Skeletal muscle tissue (tissue), 4 donors: Measurements from ENCODE around the gene SRSF3. TPM values are rescaled to one million over a fixed set of nuclear protein-coding genes. Genes with fewer than 3 reads are reported as not detected.
A peak's percentile ranks its signal among the peaks of the same experiment; 100 is the strongest.
"Not testable (repeated sequence)": the region's sequence is repeated elsewhere in the genome, so short reads cannot be mapped to it uniquely, and the experiment has no call there.

ENCODE experiments used
- H3K27ac ChIP-seq: one replicate; pipeline ENCODE4 v1.7.0; 2013; ENCODE audit warnings: mild to moderate bottlenecking, low read depth, low read length, inconsistent platforms
- H3K27me3 ChIP-seq, 3 donors: one replicate each; pipeline ENCODE4 v1.7.0; 2013; ENCODE audit warnings: low read length in 3 of 3; ENCODE audit not compliant: control insufficient read depth in 3 of 3, insufficient read depth in 3 of 3
- H3K36me3 ChIP-seq, 3 donors: one replicate each; pipeline ENCODE4 v1.7.0; 2013; ENCODE audit warnings: low read length in 3 of 3; ENCODE audit not compliant: control insufficient read depth in 3 of 3, insufficient read depth in 3 of 3
- H3K4me1 ChIP-seq, 3 donors: one replicate each; pipeline ENCODE4 v1.7.0; 2013; ENCODE audit warnings: low read length in 3 of 3, mild to moderate bottlenecking in 3 of 3; ENCODE audit not compliant: control insufficient read depth in 3 of 3, insufficient read depth in 3 of 3
- H3K4me3 ChIP-seq, 3 donors: one replicate each; pipeline ENCODE4 v1.7.0; 2013; ENCODE audit warnings: low read length in 3 of 3
- H3K9ac ChIP-seq, 3 donors: one replicate each; pipeline ENCODE4 v1.7.0; 2013; ENCODE audit warnings: low read length in 3 of 3, mild to moderate bottlenecking in 3 of 3, moderate library complexity in 2 of 3, low read depth in 1 of 3
- H3K9me3 ChIP-seq, 3 donors: one replicate each; pipeline ENCODE4 v1.7.0; 2013; ENCODE audit warnings: low read length in 3 of 3; ENCODE audit not compliant: control insufficient read depth in 3 of 3
- total RNA-seq: library from RNA; depleted of rRNA; stranded (reverse); fragments of >200 nt; gene quantifications from one replicate; pipeline ENCODE4 v1.2.3, GENCODE V29; 2014
- donor health status: Osteomylitis.

SRSF3 gene
- total RNA-seq, 1 donor from 2014 or later = 144 TPM

- Histone ChIP-seq H3K4me1 (peaks cover 11 to 46% (median 23%) of the 10 kb centered on the region in 3 donors), H3K36me3 (peaks cover 39 to 74% (median 58%) of the 10 kb centered on the region in 3 donors), H3K27me3 (no peaks in the 10 kb centered on the region), H3K9ac (no peak overlapping the region), H3K9me3 (no peaks in the 10 kb centered on the region), H3K4me3 (no peak overlapping the region), H3K27ac (no peak overlapping the region)
These were observed 10.2 kb downstream of the SRSF3 start for GRCh38 chr6:36604090-36605060.

GRCh38 chr6:36605143-36605542 is 11.0 kb downstream of the SRSF3 start:
- no peak overlapping the region for H3K27ac ChIP-seq
- H3K9ac ChIP-seq = no peak overlapping the region
- peaks cover 6 to 42% (median 16%) of the 10 kb centered on the region in 3 donors for H3K4me1 ChIP-seq
- H3K27me3 ChIP-seq = no peaks in the 10 kb centered on the region
- H3K36me3 ChIP-seq = peaks cover 33 to 67% (median 54%) of the 10 kb centered on the region in 3 donors
- no peak overlapping the region for H3K4me3 ChIP-seq
- H3K9me3 ChIP-seq = no peaks in the 10 kb centered on the region

GRCh38 chr6:36605560-36606391 is 11.6 kb downstream of the SRSF3 start:
- Histone ChIP-seq H3K9me3 (no peaks in the 10 kb centered on the region), H3K9ac (no peak overlapping the region), H3K36me3 (peaks cover 28 to 61% (median 50%) of the 10 kb centered on the region in 3 donors), H3K4me1 (peaks cover 5 to 36% (median 15%) of the 10 kb centered on the region in 3 donors), H3K4me3 (no peak overlapping the region), H3K27ac (no peak overlapping the region), H3K27me3 (no peaks in the 10 kb centered on the region)

GRCh38 chr6:36607305-36607682 is 13.1 kb downstream of the SRSF3 start:
- H3K9me3 ChIP-seq, H3K9ac ChIP-seq, H3K27me3 ChIP-seq, H3K27ac ChIP-seq, H3K4me3 ChIP-seq: not testable (repeated sequence)
- Histone ChIP-seq H3K36me3 (peaks cover 18 to 54% (median 50%) of the 10 kb centered on the region in 3 donors), H3K4me1 (peaks cover 5 to 34% (median 15%) of the 10 kb centered on the region in 3 donors)

GRCh38 chr6:36607683-36608386 is 13.7 kb downstream of the SRSF3 start:
- Histone ChIP-seq H3K36me3 (peaks cover 19 to 51% (median 47%) of the 10 kb centered on the region in 3 donors), H3K4me1 (peaks cover 5 to 32% (median 15%) of the 10 kb centered on the region in 3 donors), H3K27me3 (no peaks in the 10 kb centered on the region), H3K27ac (no peak overlapping the region), H3K9ac (no peak overlapping the region), H3K4me3 (no peak overlapping the region), H3K9me3 (no peaks in the 10 kb centered on the region)

GRCh38 chr6:36608788-36609563 is 14.8 kb downstream of the SRSF3 start:
- H3K27me3 ChIP-seq = no peaks in the 10 kb centered on the region
- H3K4me1 ChIP-seq = peaks cover 5 to 22% (median 15%) of the 10 kb centered on the region in 3 donors
- no peaks in the 10 kb centered on the region for H3K9me3 ChIP-seq
- H3K36me3 ChIP-seq = peaks cover 14 to 47% (median 43%) of the 10 kb centered on the region in 3 donors
- no peak overlapping the region for H3K4me3 ChIP-seq
- H3K9ac ChIP-seq = no peak overlapping the region
- H3K27ac ChIP-seq = peak overlapping the region; percentile 3

- H3K36me3 ChIP-seq = peaks cover 9 to 41% (median 37%) of the 10 kb centered on the region in 3 donors
- H3K27me3 ChIP-seq = no peaks in the 10 kb centered on the region
- H3K4me3 ChIP-seq = no peak overlapping the region
- no peaks in the 10 kb centered on the region for H3K9me3 ChIP-seq
- H3K4me1 ChIP-seq = peaks cover 8 to 22% (median 14%) of the 10 kb centered on the region in 3 donors
- no peak overlapping the region for H3K9ac ChIP-seq
- H3K27ac ChIP-seq = no peak overlapping the region
These were observed 15.4 kb downstream of the SRSF3 start for GRCh38 chr6:36609582-36609981.

GRCh38 chr6:36610041-36610955 is 16.1 kb downstream of the SRSF3 start:
- no peak overlapping the region for H3K4me3 ChIP-seq
- peaks cover 6 to 36% (median 36%) of the 10 kb centered on the region in 3 donors for H3K36me3 ChIP-seq
- H3K9me3 ChIP-seq = no peaks in the 10 kb centered on the region
- H3K4me1 ChIP-seq = peaks cover 13 to 22% (median 20%) of the 10 kb centered on the region in 3 donors
- H3K9ac ChIP-seq = no peak overlapping the region
- no peak overlapping the region for H3K27ac ChIP-seq
- H3K27me3 ChIP-seq = no peaks in the 10 kb centered on the region
